Measurements from ENCODE around the gene OR2J1.

OR2J1 gene

DNA sequence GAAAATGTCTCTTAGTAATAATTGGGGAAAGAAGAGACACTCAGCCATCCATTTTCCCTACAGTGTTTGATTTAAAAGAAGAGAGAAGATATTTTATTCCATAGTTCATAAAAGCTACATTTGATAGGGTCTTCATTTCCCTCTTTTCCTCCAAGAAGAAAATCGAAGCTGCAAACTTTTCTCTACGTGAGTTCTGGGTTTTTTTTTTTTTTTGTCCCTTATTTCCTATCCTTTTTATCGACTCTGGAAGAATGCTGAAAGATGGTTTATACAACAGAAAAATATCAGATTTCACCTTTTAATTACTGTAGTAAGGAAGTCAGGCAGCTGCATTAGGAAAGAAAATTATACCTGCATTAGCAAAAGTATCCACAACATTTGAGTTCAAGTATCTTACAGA lies at the start of gene OR2J1:
TSS of gene OR2J1 (plus strand) at position 301 of the 400 bp plus-strand sequence. CDS start 1,453 bp downstream, outside the sequence.
- no peak within 1 kb of the TSS for H3K4me3 ChIP-seq (ENCODE audit: low read depth, low read length)
- TF ChIP-seq, protein P1, sequence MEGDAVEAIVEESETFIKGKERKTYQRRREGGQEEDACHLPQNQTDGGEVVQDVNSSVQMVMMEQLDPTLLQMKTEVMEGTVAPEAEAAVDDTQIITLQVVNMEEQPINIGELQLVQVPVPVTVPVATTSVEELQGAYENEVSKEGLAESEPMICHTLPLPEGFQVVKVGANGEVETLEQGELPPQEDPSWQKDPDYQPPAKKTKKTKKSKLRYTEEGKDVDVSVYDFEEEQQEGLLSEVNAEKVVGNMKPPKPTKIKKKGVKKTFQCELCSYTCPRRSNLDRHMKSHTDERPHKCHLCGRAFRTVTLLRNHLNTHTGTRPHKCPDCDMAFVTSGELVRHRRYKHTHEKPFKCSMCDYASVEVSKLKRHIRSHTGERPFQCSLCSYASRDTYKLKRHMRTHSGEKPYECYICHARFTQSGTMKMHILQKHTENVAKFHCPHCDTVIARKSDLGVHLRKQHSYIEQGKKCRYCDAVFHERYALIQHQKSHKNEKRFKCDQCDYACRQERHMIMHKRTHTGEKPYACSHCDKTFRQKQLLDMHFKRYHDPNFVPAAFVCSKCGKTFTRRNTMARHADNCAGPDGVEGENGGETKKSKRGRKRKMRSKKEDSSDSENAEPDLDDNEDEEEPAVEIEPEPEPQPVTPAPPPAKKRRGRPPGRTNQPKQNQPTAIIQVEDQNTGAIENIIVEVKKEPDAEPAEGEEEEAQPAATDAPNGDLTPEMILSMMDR (IDR thresholded peaks at IDR 0.05; ENCODE audit: borderline replicate concordance, insufficient read depth, low read depth, low read length), result no peak

DNA sequence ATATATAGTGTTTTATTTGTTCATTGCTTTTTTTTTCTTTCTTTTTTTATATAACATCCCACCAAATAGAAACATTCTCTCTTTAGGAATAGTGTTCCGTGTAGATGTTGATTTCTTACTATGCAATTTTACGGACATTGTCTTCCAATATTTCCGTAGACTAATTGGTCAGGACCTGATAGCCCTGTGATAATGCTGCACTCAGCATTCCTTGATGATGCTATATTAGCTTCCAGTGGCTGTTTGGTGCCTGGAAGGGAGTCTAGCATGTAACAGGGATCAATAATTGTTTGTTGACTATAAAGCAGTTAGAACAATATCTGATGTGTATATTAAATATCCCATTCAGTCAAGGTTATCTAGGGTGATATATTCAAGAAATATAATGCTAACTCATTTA lies 47.6 kb upstream of the OR2J1 start:
- TF ChIP-seq, protein P1 (IDR thresholded peaks at IDR 0.05; ENCODE audit: borderline replicate concordance, insufficient read depth, low read depth, low read length), result no peak
- no peak overlapping the region for H3K4me3 ChIP-seq (ENCODE audit: low read depth, low read length)

DNA sequence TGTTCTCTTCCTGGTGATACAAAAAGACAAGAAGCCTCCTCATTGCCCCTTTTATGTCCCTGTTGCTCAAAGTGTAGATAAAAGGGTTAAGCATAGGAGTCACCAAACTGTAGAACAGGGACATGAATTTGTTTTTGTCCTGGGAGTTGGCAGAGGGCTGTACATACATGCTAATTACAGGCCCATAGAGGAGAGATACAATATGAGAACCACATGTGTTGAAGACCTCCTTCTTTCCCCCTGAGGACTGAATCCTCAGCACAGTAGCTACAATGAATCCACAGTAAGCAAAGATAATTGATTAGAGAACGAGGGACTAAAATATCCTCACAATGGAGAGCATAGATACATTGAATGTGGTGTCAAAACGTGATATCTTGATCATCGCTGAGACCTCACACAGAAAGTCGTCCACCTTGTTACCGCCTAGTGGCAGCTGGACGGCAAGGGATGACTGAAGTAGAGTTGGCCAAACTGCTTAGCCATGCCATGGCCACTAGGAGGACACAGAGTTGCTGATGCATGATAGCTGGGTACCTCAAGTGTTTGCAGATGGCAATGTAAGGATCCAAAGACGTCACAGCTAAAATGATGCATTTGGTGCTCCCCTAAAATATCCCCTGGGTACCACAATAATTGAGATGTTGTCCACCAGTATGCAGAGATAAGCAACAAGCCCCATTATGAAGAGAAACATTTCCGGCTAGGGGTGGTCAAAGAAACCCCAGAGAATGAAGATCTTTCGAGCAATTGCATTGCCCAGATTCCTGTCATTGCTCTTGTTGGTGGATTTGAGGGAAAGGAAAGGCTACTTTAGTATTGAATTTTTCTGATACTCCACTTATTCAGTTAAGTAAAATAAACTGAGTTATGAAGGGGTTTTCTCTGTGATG lies 27.2 kb upstream of the OR2J1 start:
- TF ChIP-seq, protein P1 (IDR thresholded peaks at IDR 0.05; ENCODE audit: borderline replicate concordance, insufficient read depth, low read depth, low read length), result peak; percentile 74
- no peak overlapping the region for H3K4me3 ChIP-seq (ENCODE audit: low read depth, low read length)

DNA sequence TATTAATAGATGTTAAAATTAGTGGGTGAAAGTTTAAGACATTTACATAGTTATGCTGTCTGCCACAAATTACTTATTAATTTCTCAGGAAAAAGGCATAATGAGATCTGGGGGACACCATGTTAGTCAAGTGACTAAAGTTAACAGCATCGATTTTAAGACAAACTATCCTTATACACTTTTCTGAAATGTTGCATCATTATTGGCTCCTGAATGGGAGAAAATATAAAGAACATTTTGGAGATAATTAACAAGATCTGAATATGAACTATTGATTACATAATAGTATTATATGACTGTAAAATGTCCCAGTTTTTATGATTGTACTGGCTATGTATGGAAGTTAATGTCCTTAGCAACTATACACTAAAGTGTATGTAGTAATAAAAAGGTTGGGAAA lies 20.1 kb upstream of the OR2J1 start:
- TF ChIP-seq, protein P1 (IDR thresholded peaks at IDR 0.05; ENCODE audit: borderline replicate concordance, insufficient read depth, low read depth, low read length), result no peak
- no peak overlapping the region for H3K4me3 ChIP-seq (ENCODE audit: low read depth, low read length)

DNA sequence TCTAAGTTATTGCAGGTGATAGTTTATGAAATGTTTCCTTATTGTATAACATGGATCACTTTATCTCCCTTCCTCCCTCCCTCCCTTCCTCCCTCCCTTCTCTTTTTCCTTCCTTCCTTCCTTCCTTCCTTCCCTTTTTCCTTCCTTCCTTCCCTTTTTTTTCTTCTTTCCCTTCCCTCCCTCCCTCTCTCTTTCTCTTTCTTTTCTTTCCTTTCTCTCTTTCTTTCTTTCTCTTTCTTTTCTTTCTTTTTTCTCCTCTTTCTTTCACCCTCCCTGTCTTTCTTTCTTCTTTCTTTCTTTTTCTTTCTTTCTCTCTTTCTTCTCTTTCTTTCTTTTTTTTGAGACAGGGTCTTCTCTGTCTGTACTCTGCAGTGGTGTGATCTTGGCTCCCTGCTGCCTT lies 18.0 kb upstream of the OR2J1 start:
- no peak overlapping the region for H3K4me3 ChIP-seq (ENCODE audit: low read depth, low read length)
- TF ChIP-seq, protein P1 (IDR thresholded peaks at IDR 0.05; ENCODE audit: borderline replicate concordance, insufficient read depth, low read depth, low read length), result no peak

DNA sequence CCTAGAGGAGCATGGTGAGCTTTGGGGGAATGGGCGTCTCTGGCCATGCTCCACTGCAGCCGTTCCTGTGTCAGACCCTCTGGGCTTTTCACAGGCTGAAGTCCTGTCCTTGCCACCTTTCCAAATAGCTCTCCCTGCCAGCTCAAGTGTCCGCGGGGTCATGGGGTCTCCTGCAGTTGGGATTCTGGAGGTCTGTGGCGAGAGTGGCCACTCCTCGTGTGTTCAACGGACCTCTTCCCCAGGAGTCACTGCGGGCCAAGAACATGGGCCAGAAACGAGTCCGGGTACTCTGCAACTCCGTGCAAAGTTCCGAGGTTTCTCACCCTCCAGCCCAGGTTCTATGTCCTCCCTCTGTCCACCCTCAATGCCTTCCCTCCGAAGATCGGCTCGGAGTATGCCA lies 16.8 kb upstream of the OR2J1 start:
- H3K4me3 ChIP-seq (ENCODE audit: low read depth, low read length), result no peak overlapping the region
- TF ChIP-seq, protein P1 (IDR thresholded peaks at IDR 0.05; ENCODE audit: borderline replicate concordance, insufficient read depth, low read depth, low read length), result no peak

DNA sequence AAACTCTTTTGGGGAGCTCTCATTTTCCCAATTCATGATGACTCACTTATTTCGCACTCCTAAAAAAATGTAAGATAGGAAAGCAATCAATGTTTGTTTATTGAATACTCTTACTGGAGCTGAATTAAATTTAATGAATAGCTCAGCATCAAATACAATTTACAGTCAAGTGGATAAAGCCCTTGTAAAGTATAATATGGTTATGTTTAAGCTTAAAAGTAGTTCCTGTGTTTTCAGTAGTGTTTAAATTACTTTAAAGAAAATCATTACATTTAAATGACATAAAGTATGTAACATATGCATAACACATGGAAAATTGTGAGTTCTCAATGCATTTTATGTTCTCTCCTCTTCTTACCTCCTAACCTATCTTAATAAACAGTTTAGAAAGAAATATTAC lies 12.1 kb upstream of the OR2J1 start, which contains the start of gene OR2B3:
TSS of gene OR2B3 (minus strand) at position 101 of the 400 bp plus-strand sequence. CDS start at position 36, 65 bp downstream.
- TF ChIP-seq, protein P1 (IDR thresholded peaks at IDR 0.05; ENCODE audit: borderline replicate concordance, insufficient read depth, low read depth, low read length), result no peak
- no peak within 1 kb of the TSS for H3K4me3 ChIP-seq (ENCODE audit: low read depth, low read length)
